GM21717 (cell line): ENCODE results near the gene CDKN2AIPNL.
A peak's percentile ranks its signal among the peaks of the same experiment; 100 is the strongest.
"Not testable (repeated sequence)": the region's sequence is repeated elsewhere in the genome, so short reads cannot be mapped to it uniquely, and the experiment has no call there.

Experiments
- ATAC-seq: cut with Tn5 transposase; IDR thresholded peaks from one replicate; pipeline ENCODE4 v1.9.1; 2021; ENCODE audit warnings: mild to moderate bottlenecking, moderate library complexity; ENCODE audit not compliant: unreplicated experiment

Gene CDKN2AIPNL

GRCh38 chr5:134438721-134439123, 27.0 kb upstream of the CDKN2AIPNL start:
- no peak for ATAC-seq

- no peak for ATAC-seq
These were observed 26.3 kb upstream of the CDKN2AIPNL start for GRCh38 chr5:134437847-134438581.

- peak; percentile 12 for ATAC-seq
These were observed 25.7 kb upstream of the CDKN2AIPNL start for GRCh38 chr5:134437340-134437846.

GRCh38 chr5:134436523-134437339, 25.1 kb upstream of the CDKN2AIPNL start:
- peak; percentile 70 for ATAC-seq

GRCh38 chr5:134435560-134435959, 23.9 kb upstream of the CDKN2AIPNL start:
- ATAC-seq = no peak

GRCh38 chr5:134432677-134433359, 21.1 kb upstream of the CDKN2AIPNL start:
- ATAC-seq = no peak

- ATAC-seq = no peak
These were observed 20.5 kb upstream of the CDKN2AIPNL start for GRCh38 chr5:134432174-134432573.

GRCh38 chr5:134430001-134430569, 18.4 kb upstream of the CDKN2AIPNL start:
- ATAC-seq = no peak

- ATAC-seq = no peak
These were observed 15.9 kb upstream of the CDKN2AIPNL start for GRCh38 chr5:134427540-134428041.

- no peak for ATAC-seq
These were observed 14.7 kb upstream of the CDKN2AIPNL start for GRCh38 chr5:134426361-134426760.

GRCh38 chr5:134423376-134423775, 11.7 kb upstream of the CDKN2AIPNL start:
- ATAC-seq = no peak

GRCh38 chr5:134422791-134423365, 11.2 kb upstream of the CDKN2AIPNL start:
- ATAC-seq = no peak

- ATAC-seq = not testable (repeated sequence)
These were observed 9.4 kb upstream of the CDKN2AIPNL start for GRCh38 chr5:134421038-134421437.

GRCh38 chr5:134420343-134420742, 8.7 kb upstream of the CDKN2AIPNL start:
- ATAC-seq = no peak

- no peak for ATAC-seq
These were observed 7.3 kb upstream of the CDKN2AIPNL start for GRCh38 chr5:134418958-134419357.

GRCh38 chr5:134417707-134418106, 6.0 kb upstream of the CDKN2AIPNL start:
- no peak for ATAC-seq

GRCh38 chr5:134413046-134413445, 1.4 kb upstream of the CDKN2AIPNL start:
- no peak for ATAC-seq

- ATAC-seq = no peak
These were observed 494 bp downstream of the CDKN2AIPNL start for GRCh38 chr5:134411228-134411545.

- no peak for ATAC-seq
These were observed 859 bp downstream of the CDKN2AIPNL start for GRCh38 chr5:134410822-134411221.

- no peak for ATAC-seq
These were observed 2.4 kb downstream of the CDKN2AIPNL start for GRCh38 chr5:134409321-134409720.

- no peak for ATAC-seq
These were observed 5.3 kb downstream of the CDKN2AIPNL start for GRCh38 chr5:134406390-134406789.
